NCI-H2196 (cell line): ENCODE results near the gene GPC5.

ENCODE experiments used
- DNase-seq: peaks from one replicate; lab custom pipeline; 2025; ENCODE audit not compliant: unreplicated experiment; lab: John Stamatoyannopoulos, UW

Gene GPC5

GRCh38 chr13:92316030-92316429, 917.6 kb downstream of the GPC5 start:
- no peak for DNase-seq

GRCh38 chr13:92317066-92317465, 918.6 kb downstream of the GPC5 start:
- no peak for DNase-seq

- DNase-seq, result no peak
Observed at GRCh38 chr13:92320323-92320722, 921.9 kb downstream of the GPC5 start.

- no peak for DNase-seq
Observed at GRCh38 chr13:92321174-92321573, 922.8 kb downstream of the GPC5 start.

GRCh38 chr13:92345627-92346026, 947.2 kb downstream of the GPC5 start:
- DNase-seq, result no peak

- no peak for DNase-seq
Observed at GRCh38 chr13:92346046-92346445, 947.6 kb downstream of the GPC5 start.

GRCh38 chr13:92354583-92354982, 956.2 kb downstream of the GPC5 start:
- no peak for DNase-seq

GRCh38 chr13:92355213-92355612, 956.8 kb downstream of the GPC5 start:
- DNase-seq, result no peak

- no peak for DNase-seq
Observed at GRCh38 chr13:92362717-92363116, 964.3 kb downstream of the GPC5 start.

- no peak for DNase-seq
Observed at GRCh38 chr13:92365904-92366303, 967.5 kb downstream of the GPC5 start.

GRCh38 chr13:92377396-92377795, 979.0 kb downstream of the GPC5 start:
- no peak for DNase-seq

GRCh38 chr13:92379371-92379770, 981.0 kb downstream of the GPC5 start:
- DNase-seq, result no peak

- DNase-seq, result no peak
Observed at GRCh38 chr13:92384410-92384809, 986.0 kb downstream of the GPC5 start.

GRCh38 chr13:92387245-92387644, 988.8 kb downstream of the GPC5 start:
- DNase-seq, result no peak

- DNase-seq, result peak; percentile 47
Observed at GRCh38 chr13:92390217-92390616, 991.8 kb downstream of the GPC5 start.

- no peak for DNase-seq
Observed at GRCh38 chr13:92403606-92404005, 1005.2 kb downstream of the GPC5 start.

GRCh38 chr13:92407858-92408257, 1009.4 kb downstream of the GPC5 start:
- DNase-seq, result no peak

GRCh38 chr13:92412481-92412880, 1014.1 kb downstream of the GPC5 start:
- no peak for DNase-seq

GRCh38 chr13:92412996-92413395, 1014.6 kb downstream of the GPC5 start:
- no peak for DNase-seq

- no peak for DNase-seq
Observed at GRCh38 chr13:92413452-92413851, 1015.0 kb downstream of the GPC5 start.

- no peak for DNase-seq
Observed at GRCh38 chr13:92414851-92415250, 1016.4 kb downstream of the GPC5 start.

GRCh38 chr13:92415781-92416180, 1017.4 kb downstream of the GPC5 start:
- DNase-seq, result no peak

GRCh38 chr13:92418818-92419412, 1020.5 kb downstream of the GPC5 start:
- no peak for DNase-seq

- no peak for DNase-seq
Observed at GRCh38 chr13:92429231-92429630, 1030.8 kb downstream of the GPC5 start.
